PC-3 (cell line): Measurements from ENCODE around the gene PRKAR2B. TPM values are rescaled to one million over a fixed set of nuclear protein-coding genes. Genes with fewer than 3 reads are reported as not detected.
A peak's percentile ranks its signal among the peaks of the same experiment; 100 is the strongest.

ENCODE experiments used
- ATAC-seq: fragments of 200-7000 bp; cut with Tn5 transposase; 2 replicates; pipeline ENCODE4 v1.9.1; 2020; ENCODE audit warnings: mild to moderate bottlenecking, moderate library complexity
- BruUV-seq: library from RNA; stranded (reverse); fragments of 400-500 nt; replicated peaks from 2 replicates; lab custom pipeline; 2021; lab: Mats Ljungman, UMichigan
- CTCF ChIA-PET: fragments of 300-600 bp; sonication (Branson Sonifier 250); formaldehyde crosslinking; loops from one replicate; lab custom pipeline; 2022; ENCODE audit warnings: antibody characterized with exemption; lab: Charles Lee
- POLR2A ChIA-PET: fragments of 300-600 bp; sonication (Branson Sonifier 250); formaldehyde crosslinking; loops from one replicate; lab custom pipeline; 2022; ENCODE audit warnings: antibody characterized with exemption; ENCODE audit not compliant: unreplicated experiment; lab: Charles Lee
- DNase-seq: peaks from one replicate; pipeline ENCODE4 v3.0.0-alpha.2; 2015
- H2AFZ ChIP-seq: fragments of 300-600 bp; sonication (generic); 2 replicates; pipeline ENCODE4 v1.6.0; 2016; ENCODE audit warnings: antibody characterized with exemption, low read length
- H3F3A ChIP-seq: fragments of 300-600 bp; sonication (generic); one replicate; pipeline ENCODE4 v1.6.0; 2017; ENCODE audit warnings: antibody characterized with exemption, low read length, control low read depth, mild to moderate bottlenecking; ENCODE audit not compliant: unreplicated experiment
- H3K27ac ChIP-seq: fragments of 300-600 bp; sonication (generic); 2 replicates; pipeline ENCODE4 v1.5.1; 2016; ENCODE audit warnings: mild to moderate bottlenecking, low read length
- H3K27me3 ChIP-seq: fragments of 300-600 bp; sonication (generic); 2 replicates; pipeline ENCODE4 v1.6.1; 2016; ENCODE audit warnings: low read length, mixed read lengths
- H3K36me3 ChIP-seq: fragments of 300-600 bp; sonication (generic); 2 replicates; pipeline ENCODE4 v1.6.1; 2016; ENCODE audit warnings: low read depth, mixed run types, low read length, mixed read lengths
- H3K4me1 ChIP-seq: fragments of 300-600 bp; sonication (generic); 2 replicates; pipeline ENCODE4 v1.5.1; 2016; ENCODE audit warnings: low read length; ENCODE audit not compliant: insufficient read depth
- H3K4me2 ChIP-seq: fragments of 300-600 bp; sonication (generic); 2 replicates; pipeline ENCODE4 v1.6.0; 2016; ENCODE audit warnings: low read length
- H3K4me3 ChIP-seq: fragments of 300-600 bp; sonication (generic); 2 replicates; pipeline ENCODE4 v1.5.1; 2016; ENCODE audit warnings: mild to moderate bottlenecking, low read length, mixed read lengths
- H3K79me2 ChIP-seq: fragments of 300-600 bp; sonication (generic); 2 replicates; pipeline ENCODE4 v1.6.1; 2017; ENCODE audit warnings: low read length, mixed read lengths
- H3K9ac ChIP-seq: fragments of 300-600 bp; sonication (generic); 2 replicates; pipeline ENCODE4 v1.6.0; 2016; ENCODE audit warnings: mild to moderate bottlenecking, low read length
- H3K9me2 ChIP-seq: fragments of 300-600 bp; sonication (generic); replicated peaks from 2 replicates; pipeline ENCODE4 v1.6.1; 2016; ENCODE audit warnings: mixed run types, low read length, mixed read lengths
- H3K9me3 ChIP-seq: fragments of 300-600 bp; sonication (generic); 2 replicates; pipeline ENCODE4 v1.6.1; 2016; ENCODE audit warnings: low read length, mixed read lengths
- H4K20me1 ChIP-seq: fragments of 300-600 bp; sonication (generic); 2 replicates; pipeline ENCODE4 v1.6.1; 2016; ENCODE audit warnings: low read length, mixed read lengths
- EZH2 ChIP-seq: fragments of 300-600 bp; sonication (generic); IDR thresholded peaks from one replicate; pipeline ENCODE4 v1.6.1; 2017; ENCODE audit warnings: antibody characterized with exemption, mild to moderate bottlenecking, low read length; ENCODE audit not compliant: unreplicated experiment
- EZH2phosphoT487 ChIP-seq: fragments of 300-600 bp; sonication (generic); IDR thresholded peaks from 2 replicates; pipeline ENCODE4 v1.6.1; 2018; ENCODE audit warnings: mild to moderate bottlenecking, antibody characterized with exemption, low read length, borderline replicate concordance
- intact Hi-C: fragments of 100-400 bp; cut with micrococcal nuclease; formaldehyde crosslinking; loops from 2 replicates; pipeline ENCODE4 v1.9.0; 2023
- total RNA-seq: library from RNA; depleted of rRNA; stranded (reverse); fragments of >200 nt; gene quantifications from 2 replicates; pipeline ENCODE4 v1.2.3, GENCODE V29; 2014
- TF ChIP-seq, protein P1 (sequence below): fragments of 300-600 bp; sonication (generic); conservative IDR thresholded peaks from 2 replicates; pipeline ENCODE4 v1.5.1; 2017; ENCODE audit warnings: antibody characterized with exemption, low read depth, mild to moderate bottlenecking, low read length

The PRKAR2B gene
- total RNA-seq, 1 experiment from 2014 or later: 0.29 TPM

DNA sequence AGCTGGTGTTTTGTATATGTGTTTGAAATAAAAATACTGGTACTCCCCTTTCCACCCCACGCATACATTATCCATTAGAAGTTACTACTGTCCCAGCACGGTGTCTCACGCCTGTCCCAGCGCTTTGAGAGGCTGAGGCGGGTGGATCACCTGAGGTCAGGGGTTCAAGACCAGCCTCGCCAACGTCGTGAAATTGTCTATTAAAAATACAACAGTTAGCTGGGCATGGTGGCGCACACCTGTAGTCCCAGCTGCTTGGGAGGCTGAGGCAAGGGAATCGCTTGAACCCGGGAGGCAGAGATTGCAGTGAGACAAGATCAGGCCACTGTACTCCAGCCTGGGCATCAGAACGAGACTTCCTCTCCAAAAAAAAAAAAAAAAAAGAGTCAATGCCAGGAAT lies 127.0 kb downstream of the PRKAR2B start:
- POLR2A ChIA-PET: no interaction called here

DNA sequence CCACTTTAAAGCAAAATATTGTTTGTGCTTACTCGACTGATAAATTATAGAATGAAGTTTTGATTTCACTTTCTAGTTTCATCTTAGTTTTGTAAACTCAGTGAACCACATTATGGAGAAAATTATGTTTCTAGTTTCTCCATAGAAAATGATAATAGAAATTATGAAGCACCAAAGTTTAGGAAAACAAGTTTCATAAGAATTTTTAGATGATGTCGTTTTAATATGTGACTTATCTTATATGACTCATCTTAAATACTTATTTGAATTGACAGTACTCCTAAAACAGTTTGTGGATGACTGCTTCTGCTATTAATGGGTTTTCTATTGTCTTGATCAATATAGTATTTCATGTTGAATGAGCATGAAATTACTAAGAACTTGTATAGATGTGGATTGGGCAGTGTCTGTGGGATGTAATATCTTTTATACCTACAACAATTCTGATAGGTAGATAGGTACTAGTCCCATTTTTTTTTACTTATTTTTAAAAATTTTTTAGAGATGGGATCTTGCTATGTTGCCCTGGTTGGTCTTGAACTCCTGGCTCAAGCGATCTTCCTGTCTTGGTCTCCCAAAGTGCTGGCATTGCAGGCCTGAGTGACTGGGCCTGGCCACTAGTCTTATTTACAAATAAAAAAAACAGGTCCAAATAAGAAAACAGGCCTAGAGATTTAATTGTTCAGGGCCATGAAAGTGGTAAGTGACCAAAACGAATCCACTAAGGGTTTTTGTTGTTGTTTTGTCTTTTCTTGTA lies 127.9 kb downstream of the PRKAR2B start:
- Histone ChIP-seq H3K4me1 (peaks cover 9% of the 10 kb centered on the region; the same call in 1 of the 2 replicates), H3K79me2 (peaks cover 51% of the 10 kb centered on the region), H3K9me3 (no peaks in the 10 kb centered on the region), H3K36me3 (no peaks in the 10 kb centered on the region), H3K4me3 (no peak overlapping the region), H3K27me3 (no peaks in the 10 kb centered on the region), H4K20me1 (peaks cover 16% of the 10 kb centered on the region; the same call in 1 of the 2 replicates), H3F3A (no peaks in the 10 kb centered on the region), H3K9ac (no peak overlapping the region), H3K4me2 (no peak overlapping the region), H3K27ac (no peak overlapping the region), H2AFZ (no peak overlapping the region), H3K9me2 (no peaks in the 10 kb centered on the region)
- intact Hi-C loops: no loop called here
- ChIA-PET CTCF (interaction anchor here (0.6 kb wide), 1 partner anchor 489 kb away, joined by 5 read pairs; no protein-coding TSS in a partner anchor), POLR2A (no interaction called here)
- TF ChIP-seq, protein P1, sequence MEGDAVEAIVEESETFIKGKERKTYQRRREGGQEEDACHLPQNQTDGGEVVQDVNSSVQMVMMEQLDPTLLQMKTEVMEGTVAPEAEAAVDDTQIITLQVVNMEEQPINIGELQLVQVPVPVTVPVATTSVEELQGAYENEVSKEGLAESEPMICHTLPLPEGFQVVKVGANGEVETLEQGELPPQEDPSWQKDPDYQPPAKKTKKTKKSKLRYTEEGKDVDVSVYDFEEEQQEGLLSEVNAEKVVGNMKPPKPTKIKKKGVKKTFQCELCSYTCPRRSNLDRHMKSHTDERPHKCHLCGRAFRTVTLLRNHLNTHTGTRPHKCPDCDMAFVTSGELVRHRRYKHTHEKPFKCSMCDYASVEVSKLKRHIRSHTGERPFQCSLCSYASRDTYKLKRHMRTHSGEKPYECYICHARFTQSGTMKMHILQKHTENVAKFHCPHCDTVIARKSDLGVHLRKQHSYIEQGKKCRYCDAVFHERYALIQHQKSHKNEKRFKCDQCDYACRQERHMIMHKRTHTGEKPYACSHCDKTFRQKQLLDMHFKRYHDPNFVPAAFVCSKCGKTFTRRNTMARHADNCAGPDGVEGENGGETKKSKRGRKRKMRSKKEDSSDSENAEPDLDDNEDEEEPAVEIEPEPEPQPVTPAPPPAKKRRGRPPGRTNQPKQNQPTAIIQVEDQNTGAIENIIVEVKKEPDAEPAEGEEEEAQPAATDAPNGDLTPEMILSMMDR: no peak
- TF ChIP-seq EZH2 (no peak), EZH2phosphoT487 (no peak)
- DNase-seq (no peak), ATAC-seq (no peak)
- BruUV-seq: no TSS peak

More for the DNA sequence above, 127.0 kb downstream of the PRKAR2B start:
- no TSS peak for BruUV-seq
- Histone ChIP-seq H3K9me2 (no peaks in the 10 kb centered on the region), H3K4me2 (no peak overlapping the region), H3K9ac (no peak overlapping the region), H3F3A (no peaks in the 10 kb centered on the region), H2AFZ (no peak overlapping the region), H3K9me3 (no peaks in the 10 kb centered on the region), H3K27ac (no peak overlapping the region), H4K20me1 (peaks cover 16% of the 10 kb centered on the region; the same call in 1 of the 2 replicates), H3K4me3 (no peak overlapping the region), H3K4me1 (peaks cover 9% of the 10 kb centered on the region; the same call in 1 of the 2 replicates), H3K79me2 (peaks cover 46% of the 10 kb centered on the region), H3K27me3 (no peaks in the 10 kb centered on the region), H3K36me3 (no peaks in the 10 kb centered on the region)
- DNase-seq: no peak
- intact Hi-C loops: no loop called here
- ATAC-seq: no peak
- TF ChIP-seq, protein P1: no peak
- no peak for TF ChIP-seq EZH2phosphoT487
- TF ChIP-seq EZH2: no peak
- CTCF ChIA-PET: interaction anchor here (0.6 kb wide), 1 partner anchor 490 kb away, joined by 5 read pairs; no protein-coding TSS in a partner anchor

DNA sequence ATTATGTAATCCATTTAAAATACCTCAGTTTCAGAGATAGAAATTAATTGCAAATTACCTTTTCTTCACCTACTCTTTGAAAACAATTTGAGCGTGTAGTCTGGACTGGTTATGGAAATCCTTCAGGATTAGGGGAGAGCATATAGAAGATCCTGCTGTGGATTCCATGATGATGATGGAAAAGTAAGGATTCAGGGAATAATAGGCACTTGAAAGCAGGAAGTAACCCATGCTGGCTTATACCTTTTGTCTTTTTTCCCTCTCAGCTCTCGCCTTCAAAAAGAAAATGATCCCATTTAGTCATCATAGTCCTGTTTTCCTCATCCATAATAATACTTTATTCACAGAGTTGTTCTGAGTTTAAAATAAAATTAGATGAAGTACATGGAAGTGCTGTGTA lies 128.7 kb downstream of the PRKAR2B start:
- H4K20me1 ChIP-seq: peaks cover 16% of the 10 kb centered on the region; the same call in 1 of the 2 replicates
- BruUV-seq: TSS peak; percentile 1
- POLR2A ChIA-PET: no interaction called here

More for the DNA sequence above, 128.7 kb downstream of the PRKAR2B start:
- Histone ChIP-seq H3K9me3 (no peaks in the 10 kb centered on the region), H3K27ac (no peak overlapping the region), H3K4me3 (no peak overlapping the region), H3K4me1 (peaks cover 9% of the 10 kb centered on the region; the same call in 1 of the 2 replicates), H3K9ac (no peak overlapping the region), H3K36me3 (no peaks in the 10 kb centered on the region), H2AFZ (no peak overlapping the region), H3K9me2 (no peaks in the 10 kb centered on the region), H3F3A (no peaks in the 10 kb centered on the region), H3K27me3 (no peaks in the 10 kb centered on the region), H3K79me2 (peaks cover 57% of the 10 kb centered on the region), H3K4me2 (no peak overlapping the region)
- DNase-seq (no peak), ATAC-seq (no peak)
- TF ChIP-seq EZH2: no peak
- intact Hi-C loops: no loop called here
- CTCF ChIA-PET: no interaction called here
